ENCODE measurements around the gene LRP1.
A peak's percentile ranks its signal among the peaks of the same experiment; 100 is the strongest.

LRP1 gene

DNA sequence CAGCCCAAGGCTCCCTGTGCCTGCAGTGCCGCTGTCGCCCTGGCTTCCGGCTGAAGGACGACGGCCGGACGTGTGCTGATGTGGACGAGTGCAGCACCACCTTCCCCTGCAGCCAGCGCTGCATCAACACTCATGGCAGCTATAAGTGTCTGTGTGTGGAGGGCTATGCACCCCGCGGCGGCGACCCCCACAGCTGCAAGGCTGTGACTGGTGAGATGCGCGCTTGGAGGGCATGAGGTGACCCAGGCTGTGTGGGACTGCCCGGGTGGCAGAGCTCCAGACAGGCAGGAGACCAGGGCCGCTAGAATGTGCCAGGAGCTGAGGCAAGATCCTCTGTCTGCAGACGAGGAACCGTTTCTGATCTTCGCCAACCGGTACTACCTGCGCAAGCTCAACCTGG lies 68.7 kb downstream of the LRP1 start:
- DNase-seq, result no peak

- DNase-seq, result no peak
These were observed 70.0 kb downstream of the LRP1 start for GRCh38 chr12:57198329-57198728.

- no peak for DNase-seq
These were observed 70.9 kb downstream of the LRP1 start for GRCh38 chr12:57199191-57199590.

DNA sequence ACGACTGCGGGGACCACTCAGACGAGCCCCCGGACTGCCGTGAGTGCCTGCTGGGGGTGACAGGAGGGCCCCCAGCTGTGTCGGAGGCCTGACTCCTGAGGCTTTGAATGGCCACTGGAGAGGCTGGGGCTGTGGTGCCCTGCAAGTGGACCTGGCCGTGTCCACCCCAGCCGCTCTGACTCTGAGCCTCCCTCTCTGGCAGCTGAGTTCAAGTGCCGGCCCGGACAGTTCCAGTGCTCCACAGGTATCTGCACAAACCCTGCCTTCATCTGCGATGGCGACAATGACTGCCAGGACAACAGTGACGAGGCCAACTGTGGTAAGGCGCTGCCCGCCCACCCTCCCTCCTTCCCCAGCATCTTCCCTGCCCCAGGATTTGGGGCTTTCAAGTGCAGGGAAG lies 72.2 kb downstream of the LRP1 start:
- no peak for DNase-seq

DNA sequence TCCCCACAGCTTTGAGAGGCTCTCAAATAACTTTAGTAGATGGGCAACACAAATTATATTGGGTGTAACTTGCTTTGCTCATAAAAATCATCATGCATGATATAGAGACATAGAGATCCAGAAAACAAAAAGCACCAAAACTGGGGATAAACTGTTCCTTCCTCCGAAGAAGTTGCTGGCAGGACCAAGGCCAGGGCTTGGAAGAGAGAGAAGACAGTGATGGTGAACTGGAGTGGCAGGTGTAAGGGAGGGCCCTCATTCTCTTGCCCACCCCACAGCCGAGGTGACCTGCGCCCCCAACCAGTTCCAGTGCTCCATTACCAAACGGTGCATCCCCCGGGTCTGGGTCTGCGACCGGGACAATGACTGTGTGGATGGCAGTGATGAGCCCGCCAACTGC lies 72.9 kb downstream of the LRP1 start:
- DNase-seq, result no peak

DNA sequence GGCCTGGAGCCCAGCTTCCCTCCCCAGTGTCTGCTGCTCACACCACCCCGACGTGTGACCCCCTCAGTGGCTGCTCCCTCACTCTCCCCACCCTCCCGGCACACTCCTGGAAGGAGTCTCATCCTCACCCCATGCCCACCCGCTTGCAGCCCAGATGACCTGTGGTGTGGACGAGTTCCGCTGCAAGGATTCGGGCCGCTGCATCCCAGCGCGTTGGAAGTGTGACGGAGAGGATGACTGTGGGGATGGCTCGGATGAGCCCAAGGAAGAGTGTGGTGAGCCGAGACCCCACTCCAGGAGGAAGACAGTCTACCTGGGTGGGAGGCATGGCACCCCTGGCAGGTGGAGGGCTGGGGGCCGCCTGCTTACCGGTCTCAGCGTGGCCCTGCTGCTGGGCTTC lies 73.3 kb downstream of the LRP1 start:
- DNase-seq, result no peak

- no peak for DNase-seq
These were observed 74.0 kb downstream of the LRP1 start for GRCh38 chr12:57202321-57202720.

- DNase-seq, result no peak
These were observed 74.9 kb downstream of the LRP1 start for GRCh38 chr12:57203201-57203600.

DNA sequence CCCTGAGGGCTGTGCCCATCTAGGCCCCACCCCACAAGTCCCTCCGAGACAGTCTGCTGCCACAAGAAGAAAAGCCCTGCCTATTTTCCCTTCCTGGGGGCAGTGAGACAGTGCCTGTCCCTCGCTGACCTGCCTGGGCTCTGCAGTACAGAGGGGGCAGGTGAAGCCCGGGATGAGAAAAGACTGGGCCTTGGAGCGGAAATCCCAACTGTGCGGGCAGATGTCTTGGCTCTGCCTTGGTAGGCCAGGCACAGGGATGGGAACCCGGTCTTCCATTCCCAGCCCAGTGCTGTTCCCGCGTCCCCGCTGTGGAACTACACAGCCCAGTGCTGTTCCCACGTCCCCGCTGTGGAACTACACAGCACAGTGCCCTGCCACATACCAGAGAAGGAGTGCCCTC lies 75.5 kb downstream of the LRP1 start:
- DNase-seq, result no peak

- DNase-seq, result no peak
These were observed 76.2 kb downstream of the LRP1 start for GRCh38 chr12:57204454-57204853.

DNA sequence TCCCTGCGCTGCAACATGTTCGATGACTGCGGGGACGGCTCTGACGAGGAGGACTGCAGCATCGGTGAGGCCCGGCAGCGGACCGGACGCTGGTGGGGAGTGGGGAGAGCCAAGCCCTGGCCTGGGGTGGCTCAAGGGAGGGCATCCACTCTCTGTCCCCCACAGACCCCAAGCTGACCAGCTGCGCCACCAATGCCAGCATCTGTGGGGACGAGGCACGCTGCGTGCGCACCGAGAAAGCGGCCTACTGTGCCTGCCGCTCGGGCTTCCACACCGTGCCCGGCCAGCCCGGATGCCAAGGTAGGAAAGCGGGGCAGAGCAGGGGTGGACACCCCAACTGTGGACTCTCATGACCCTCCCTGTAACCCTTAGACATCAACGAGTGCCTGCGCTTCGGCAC lies 76.9 kb downstream of the LRP1 start:
- no peak for DNase-seq

GRCh38 chr12:57205931-57206330 lies 77.6 kb downstream of the LRP1 start:
- no peak for DNase-seq

- no peak for DNase-seq
These were observed 79.7 kb downstream of the LRP1 start for GRCh38 chr12:57207731-57208630.

DNA sequence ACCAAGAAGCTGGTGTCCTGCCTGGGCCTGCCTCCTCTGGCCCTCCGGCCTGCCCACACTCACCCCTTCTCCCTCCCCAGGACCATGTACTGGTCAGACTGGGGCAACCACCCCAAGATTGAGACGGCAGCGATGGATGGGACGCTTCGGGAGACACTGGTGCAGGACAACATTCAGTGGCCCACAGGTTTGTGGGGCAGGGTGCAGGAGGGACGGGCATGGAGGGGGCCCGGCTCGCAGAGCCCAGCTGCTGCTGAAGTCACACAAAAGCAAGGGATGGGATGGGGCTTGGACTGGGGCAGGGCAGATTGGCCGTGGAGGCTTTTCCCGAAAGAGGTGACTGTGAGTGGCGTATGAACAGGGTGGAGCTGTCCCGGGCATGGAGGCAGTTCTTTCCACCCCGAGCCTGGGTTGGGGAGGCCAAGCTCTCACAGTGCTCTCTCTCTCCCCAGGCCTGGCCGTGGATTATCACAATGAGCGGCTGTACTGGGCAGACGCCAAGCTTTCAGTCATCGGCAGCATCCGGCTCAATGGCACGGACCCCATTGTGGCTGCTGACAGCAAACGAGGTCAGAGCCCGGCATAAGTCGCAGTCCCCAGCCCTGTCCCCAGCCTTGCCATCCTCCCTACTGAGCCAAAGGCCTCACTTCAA lies 80.5 kb downstream of the LRP1 start:
- no peak for DNase-seq

GRCh38 chr12:57209916-57210315 lies 81.6 kb downstream of the LRP1 start:
- no peak for DNase-seq

GRCh38 chr12:57210461-57210860 lies 82.2 kb downstream of the LRP1 start:
- DNase-seq, result no peak

GRCh38 chr12:57210926-57211692 lies 82.8 kb downstream of the LRP1 start:
- no peak for DNase-seq

DNA sequence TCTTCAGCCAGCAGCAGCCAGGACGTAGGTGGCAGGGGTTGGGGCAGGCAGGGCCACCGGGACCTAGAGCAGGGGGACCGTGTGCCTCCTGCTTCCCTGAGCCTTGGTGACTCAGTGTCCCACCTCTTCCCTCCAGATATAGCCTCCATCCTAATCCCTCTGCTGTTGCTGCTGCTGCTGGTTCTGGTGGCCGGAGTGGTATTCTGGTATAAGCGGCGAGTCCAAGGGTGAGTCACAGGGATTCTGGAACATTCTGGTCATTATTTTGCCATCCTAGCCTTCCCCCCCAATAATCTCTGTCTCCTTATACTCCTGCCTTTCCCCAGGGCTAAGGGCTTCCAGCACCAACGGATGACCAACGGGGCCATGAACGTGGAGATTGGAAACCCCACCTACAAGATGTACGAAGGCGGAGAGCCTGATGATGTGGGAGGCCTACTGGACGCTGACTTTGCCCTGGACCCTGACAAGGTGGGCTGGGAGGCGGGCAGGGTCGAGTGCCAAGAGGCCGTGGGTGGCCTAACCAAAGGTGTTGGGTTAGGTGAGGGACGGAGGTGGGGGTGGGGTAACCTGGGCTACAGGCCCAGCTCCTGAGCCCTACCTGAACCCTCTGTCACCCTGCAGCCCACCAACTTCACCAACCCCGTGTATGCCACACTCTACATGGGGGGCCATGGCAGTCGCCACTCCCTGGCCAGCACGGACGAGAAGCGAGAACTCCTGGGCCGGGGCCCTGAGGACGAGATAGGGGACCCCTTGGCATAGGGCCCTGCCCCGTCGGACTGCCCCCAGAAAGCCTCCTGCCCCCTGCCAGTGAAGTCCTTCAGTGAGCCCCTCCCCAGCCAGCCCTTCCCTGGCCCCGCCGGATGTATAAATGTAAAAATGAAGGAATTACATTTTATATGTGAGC lies 83.8 kb downstream of the LRP1 start:
- no peak for DNase-seq

DNA sequence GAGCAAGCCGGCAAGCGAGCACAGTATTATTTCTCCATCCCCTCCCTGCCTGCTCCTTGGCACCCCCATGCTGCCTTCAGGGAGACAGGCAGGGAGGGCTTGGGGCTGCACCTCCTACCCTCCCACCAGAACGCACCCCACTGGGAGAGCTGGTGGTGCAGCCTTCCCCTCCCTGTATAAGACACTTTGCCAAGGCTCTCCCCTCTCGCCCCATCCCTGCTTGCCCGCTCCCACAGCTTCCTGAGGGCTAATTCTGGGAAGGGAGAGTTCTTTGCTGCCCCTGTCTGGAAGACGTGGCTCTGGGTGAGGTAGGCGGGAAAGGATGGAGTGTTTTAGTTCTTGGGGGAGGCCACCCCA lies 84.4 kb downstream of the LRP1 start:
- DNase-seq, result no peak

DNA sequence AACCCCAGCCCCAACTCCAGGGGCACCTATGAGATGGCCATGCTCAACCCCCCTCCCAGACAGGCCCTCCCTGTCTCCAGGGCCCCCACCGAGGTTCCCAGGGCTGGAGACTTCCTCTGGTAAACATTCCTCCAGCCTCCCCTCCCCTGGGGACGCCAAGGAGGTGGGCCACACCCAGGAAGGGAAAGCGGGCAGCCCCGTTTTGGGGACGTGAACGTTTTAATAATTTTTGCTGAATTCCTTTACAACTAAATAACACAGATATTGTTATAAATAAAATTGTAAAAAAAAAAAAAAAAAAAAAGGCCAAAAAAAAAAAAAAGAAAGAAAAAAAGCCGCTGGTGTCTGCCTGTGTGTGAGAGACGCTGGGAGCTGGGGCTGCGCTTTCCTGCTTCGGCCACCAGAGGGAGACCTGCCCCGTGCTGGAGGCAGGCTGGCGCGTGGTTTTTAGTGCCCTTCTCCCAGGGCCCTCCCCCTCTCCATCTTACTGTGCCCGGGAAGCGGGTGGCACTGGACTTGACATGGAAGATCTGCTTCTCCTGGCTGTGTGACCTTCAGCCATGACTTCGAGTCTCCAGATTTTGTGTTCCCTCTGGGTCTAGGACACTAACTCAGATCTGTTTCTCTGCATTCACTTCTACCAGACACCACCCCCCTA lies 84.9 kb downstream of the LRP1 start:
- DNase-seq, result peak; percentile 69

DNA sequence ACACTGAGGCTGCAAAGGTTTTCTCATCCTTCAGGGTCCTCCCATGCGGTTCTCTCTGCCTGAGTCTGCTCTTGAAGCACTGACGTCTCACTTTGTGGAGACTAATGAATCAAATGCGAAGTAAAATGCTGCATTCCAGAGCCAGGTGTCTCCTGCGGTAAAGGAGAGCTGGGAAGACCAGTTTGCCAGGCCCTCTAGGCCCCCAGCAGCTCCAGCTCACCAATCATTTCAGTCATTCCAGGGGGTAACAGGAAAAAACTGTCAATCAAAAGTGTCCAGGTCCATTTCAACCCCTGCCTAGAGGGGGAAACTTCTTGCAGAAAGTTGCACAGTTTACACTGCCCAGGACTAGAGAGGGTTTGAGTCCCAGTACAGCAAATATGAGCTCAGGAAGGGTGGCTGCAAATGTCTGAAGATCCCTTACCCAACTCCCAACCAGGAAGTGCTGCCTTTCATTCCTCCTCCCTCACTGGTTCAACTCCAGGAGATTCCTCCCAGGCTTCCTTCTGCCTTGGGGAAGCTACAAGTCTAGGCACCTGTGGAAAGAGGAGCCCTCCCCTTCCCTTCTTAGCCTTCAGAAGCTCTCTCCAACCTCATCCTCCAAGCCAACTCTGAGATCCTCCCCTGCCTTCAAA lies 85.6 kb downstream of the LRP1 start:
- DNase-seq, result no peak

- DNase-seq, result peak; percentile 80
These were observed 86.1 kb downstream of the LRP1 start for GRCh38 chr12:57214398-57214781.
